ENCODE measurements around the gene ZER1. TPM values are rescaled to one million over a fixed set of nuclear protein-coding genes. Genes with fewer than 3 reads are reported as not detected.

Gene ZER1
- total and polyA plus RNA-seq, 3 donors from 2014 or later: 96.8 to 118 (median 112) TPM

GRCh38 chr9:128788445-128788844 is 16.7 kb upstream of the ZER1 start:
- intact Hi-C loops (cut with DNase I; ENCODE audit: low total_unique reads): no loop called here
- Histone ChIP-seq H3K4me3 (no peak overlapping the region), H3K9me3 (no peaks in the 10 kb centered on the region), H3K4me1 (peaks cover 11% of the 10 kb centered on the region), H3K27me3 (no peaks in the 10 kb centered on the region), H3K36me3 (ENCODE audit: low read depth, missing control alignments) (no peaks in the 10 kb centered on the region), H3K27ac (peak overlapping the region in 1 of 2 donors; percentile 84)
- WGBS, 2 donors: 89 to 94% methylated on average over 1 of the region's 1 CpG
- DNase-seq: no peak
- TF ChIP-seq, protein P1, sequence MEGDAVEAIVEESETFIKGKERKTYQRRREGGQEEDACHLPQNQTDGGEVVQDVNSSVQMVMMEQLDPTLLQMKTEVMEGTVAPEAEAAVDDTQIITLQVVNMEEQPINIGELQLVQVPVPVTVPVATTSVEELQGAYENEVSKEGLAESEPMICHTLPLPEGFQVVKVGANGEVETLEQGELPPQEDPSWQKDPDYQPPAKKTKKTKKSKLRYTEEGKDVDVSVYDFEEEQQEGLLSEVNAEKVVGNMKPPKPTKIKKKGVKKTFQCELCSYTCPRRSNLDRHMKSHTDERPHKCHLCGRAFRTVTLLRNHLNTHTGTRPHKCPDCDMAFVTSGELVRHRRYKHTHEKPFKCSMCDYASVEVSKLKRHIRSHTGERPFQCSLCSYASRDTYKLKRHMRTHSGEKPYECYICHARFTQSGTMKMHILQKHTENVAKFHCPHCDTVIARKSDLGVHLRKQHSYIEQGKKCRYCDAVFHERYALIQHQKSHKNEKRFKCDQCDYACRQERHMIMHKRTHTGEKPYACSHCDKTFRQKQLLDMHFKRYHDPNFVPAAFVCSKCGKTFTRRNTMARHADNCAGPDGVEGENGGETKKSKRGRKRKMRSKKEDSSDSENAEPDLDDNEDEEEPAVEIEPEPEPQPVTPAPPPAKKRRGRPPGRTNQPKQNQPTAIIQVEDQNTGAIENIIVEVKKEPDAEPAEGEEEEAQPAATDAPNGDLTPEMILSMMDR (IDR thresholded peaks at IDR 0.05): no peak
- TF ChIP-seq POLR2A (IDR thresholded peaks at IDR 0.05): no peak

DNA sequence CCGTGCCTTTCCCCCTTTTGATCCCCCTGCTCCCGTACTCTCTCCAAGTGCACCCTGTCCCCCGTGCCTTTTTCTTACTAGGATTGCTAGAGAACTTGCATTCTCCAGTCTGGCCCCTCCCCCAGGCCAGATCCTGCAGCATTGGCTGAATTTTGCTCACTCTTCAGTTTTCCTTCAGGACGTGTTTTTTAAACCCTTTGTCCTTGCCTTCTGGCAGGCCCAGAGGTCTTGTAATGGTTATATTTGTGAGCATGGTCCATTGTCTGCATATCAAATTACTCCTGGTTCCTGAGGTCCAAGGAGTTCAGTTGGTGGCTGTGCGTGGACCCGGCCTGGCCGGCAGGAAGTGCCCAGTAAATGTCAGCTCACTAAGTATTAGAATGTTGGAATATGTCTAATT is 15.9 kb upstream of the ZER1 start:
- TF ChIP-seq, protein P1 (IDR thresholded peaks at IDR 0.05): no peak
- TF ChIP-seq POLR2A (IDR thresholded peaks at IDR 0.05): no peak

GRCh38 chr9:128786681-128787601 is 15.2 kb upstream of the ZER1 start, which contains the start of gene TBC1D13:
Gene TBC1D13, plus strand, starts transcription at chr9:128787253. Its CDS starts 101 bp downstream, at chr9:128787354.
- no peak for TF ChIP-seq POLR2A (IDR thresholded peaks at IDR 0.05)
- TF ChIP-seq, protein P1 (IDR thresholded peaks at IDR 0.05): no peak
- H3K27ac ChIP-seq: peak within 1 kb of the TSS; percentile 64 to 84
- 4 to 24% methylated on average over 9 to 64 of the region's 64 CpGs for WGBS, 2 donors
- peak within 1 kb of the TSS; percentile 96 to 97 for H3K4me3 ChIP-seq
- peak; percentile 90 for DNase-seq
- H3K36me3 ChIP-seq (ENCODE audit: low read depth, missing control alignments): no peaks in the 10 kb centered on the region
- H3K9me3 ChIP-seq: no peaks in the 10 kb centered on the region
- intact Hi-C loops (cut with DNase I; ENCODE audit: low total_unique reads): no loop called here
- no peaks in the 10 kb centered on the region for H3K27me3 ChIP-seq
- peaks cover 11% of the 10 kb centered on the region for H3K4me1 ChIP-seq

More for the DNA sequence above, 15.9 kb upstream of the ZER1 start:
- no peaks in the 10 kb centered on the region for H3K9me3 ChIP-seq
- no peaks in the 10 kb centered on the region for H3K27me3 ChIP-seq
- H3K36me3 ChIP-seq (ENCODE audit: low read depth, missing control alignments): no peaks in the 10 kb centered on the region
- peak overlapping the region; percentile 96 to 97 for H3K4me3 ChIP-seq
- WGBS, 2 donors: 0 to 1% methylated on average over 6 to 7 of the region's 7 CpGs
- intact Hi-C loops (cut with DNase I; ENCODE audit: low total_unique reads): no loop called here
- DNase-seq: peak; percentile 39
- peak overlapping the region in 1 of 2 donors; percentile 84 for H3K27ac ChIP-seq
- peaks cover 11% of the 10 kb centered on the region for H3K4me1 ChIP-seq

- WGBS, 2 donors: 90 to 92% methylated on average over 6 of the region's 6 CpGs
- Histone ChIP-seq H3K27me3 (no peaks in the 10 kb centered on the region), H3K4me3 (no peak overlapping the region), H3K4me1 (peaks cover 11% of the 10 kb centered on the region), H3K36me3 (ENCODE audit: low read depth, missing control alignments) (no peaks in the 10 kb centered on the region), H3K9me3 (no peaks in the 10 kb centered on the region), H3K27ac (no peak overlapping the region)
- no peak for DNase-seq
- TF ChIP-seq, protein P1 (IDR thresholded peaks at IDR 0.05): no peak
- TF ChIP-seq POLR2A (IDR thresholded peaks at IDR 0.05): no peak
- intact Hi-C loops (cut with DNase I; ENCODE audit: low total_unique reads): no loop called here
Observed at GRCh38 chr9:128785427-128785826, 13.7 kb upstream of the ZER1 start.
